ENCODE measurements around the gene OR2T10. TPM values are rescaled to one million over a fixed set of nuclear protein-coding genes. Genes with fewer than 3 reads are reported as not detected.
"Not testable (repeated sequence)": the region's sequence is repeated elsewhere in the genome, so short reads cannot be mapped to it uniquely, and the experiment has no call there.

The OR2T10 gene
- polyA plus RNA-seq, 1 donor, result not detected

- DNase-seq, result no peak
Measured at GRCh38 chr1:248592655-248593054, 4.8 kb downstream of the OR2T10 start.

- DNase-seq, result no peak
Measured at GRCh38 chr1:248590055-248590454, 7.4 kb downstream of the OR2T10 start.

GRCh38 chr1:248589334-248589733, 8.2 kb downstream of the OR2T10 start:
- DNase-seq, result no peak

DNA sequence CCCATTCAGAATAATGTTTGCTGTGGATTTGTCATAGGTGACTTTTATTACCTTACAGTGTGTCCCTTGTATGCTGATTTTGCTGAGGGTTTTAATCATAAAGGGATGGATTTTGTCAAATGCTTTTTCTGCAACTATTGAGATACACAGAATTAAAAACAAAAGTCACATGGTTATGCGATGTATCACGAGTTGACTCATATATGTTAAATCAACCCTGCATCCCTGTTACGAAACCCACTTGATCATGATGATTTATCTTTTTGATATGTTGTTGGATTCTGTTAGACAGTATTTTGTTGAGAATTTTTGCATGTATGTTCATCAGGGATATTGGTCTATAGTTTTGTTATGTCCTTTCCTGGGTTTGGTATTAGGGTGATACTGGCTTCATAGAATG, 12.2 kb downstream of the OR2T10 start:
- no peak for DNase-seq

DNA sequence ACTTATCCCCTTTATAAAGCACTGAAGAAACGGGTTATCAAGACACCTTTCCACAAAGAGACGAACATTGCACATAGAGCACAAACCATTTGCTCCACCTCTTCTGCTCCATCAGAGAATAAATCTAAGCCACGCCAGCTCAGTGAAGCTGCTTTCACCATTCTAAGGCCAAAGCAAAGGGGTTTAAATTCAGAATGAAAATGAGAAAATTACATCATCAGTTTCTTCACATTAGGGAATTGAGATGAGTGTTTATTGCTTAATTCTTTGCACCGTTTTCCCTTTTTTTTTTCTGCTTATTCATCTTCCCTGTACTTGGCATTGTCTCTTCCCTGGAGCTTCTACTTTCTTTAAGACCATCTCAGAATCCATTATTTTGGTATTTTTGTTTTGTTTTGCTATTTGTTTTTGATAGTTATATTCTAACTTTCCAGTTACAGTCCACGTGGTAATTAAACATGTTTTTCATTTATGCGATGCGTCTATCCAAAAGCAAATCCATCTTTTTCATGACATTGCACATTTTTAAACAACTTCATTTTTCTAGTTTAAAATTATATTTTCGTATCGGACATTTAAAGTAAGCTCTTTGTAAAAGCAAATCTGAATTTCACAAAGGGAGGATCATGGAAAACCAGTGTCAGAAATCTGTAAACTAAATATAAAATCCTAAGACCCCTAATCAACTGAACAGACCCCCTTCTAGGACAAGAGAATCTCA, 21.1 kb downstream of the OR2T10 start:
- no peak for DNase-seq

GRCh38 chr1:248574657-248575056, 22.8 kb downstream of the OR2T10 start, which contains the start of gene OR2T34:
Gene OR2T34, minus strand, starts transcription at chr1:248574757. Its CDS starts 0 bp downstream, at chr1:248574757.
- DNase-seq, result not testable (repeated sequence)

DNA sequence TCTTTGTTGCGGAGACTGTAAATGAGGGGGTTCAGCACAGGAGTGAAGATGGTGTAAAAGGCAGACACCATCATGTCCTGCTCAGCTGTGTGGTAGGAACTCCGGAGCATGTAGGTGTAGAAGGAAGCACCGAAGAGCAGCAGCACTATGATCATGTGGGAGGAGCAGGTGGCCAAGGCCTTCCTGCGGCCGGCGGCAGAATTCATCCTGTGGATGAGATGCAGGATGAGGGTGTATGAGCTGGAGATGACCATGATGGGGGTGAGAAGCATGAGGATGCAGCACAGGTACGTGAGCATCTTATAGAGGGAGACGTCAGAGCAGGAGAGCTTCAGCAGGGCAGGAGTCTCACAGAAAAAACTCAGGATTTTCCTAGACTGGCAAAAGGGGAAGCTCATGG, 23.6 kb downstream of the OR2T10 start:
- DNase-seq, result not testable (repeated sequence)

GRCh38 chr1:248572049-248572448, 25.5 kb downstream of the OR2T10 start:
- DNase-seq, result not testable (repeated sequence)

- not testable (repeated sequence) for DNase-seq
Measured at GRCh38 chr1:248570811-248571210, 26.7 kb downstream of the OR2T10 start.

DNA sequence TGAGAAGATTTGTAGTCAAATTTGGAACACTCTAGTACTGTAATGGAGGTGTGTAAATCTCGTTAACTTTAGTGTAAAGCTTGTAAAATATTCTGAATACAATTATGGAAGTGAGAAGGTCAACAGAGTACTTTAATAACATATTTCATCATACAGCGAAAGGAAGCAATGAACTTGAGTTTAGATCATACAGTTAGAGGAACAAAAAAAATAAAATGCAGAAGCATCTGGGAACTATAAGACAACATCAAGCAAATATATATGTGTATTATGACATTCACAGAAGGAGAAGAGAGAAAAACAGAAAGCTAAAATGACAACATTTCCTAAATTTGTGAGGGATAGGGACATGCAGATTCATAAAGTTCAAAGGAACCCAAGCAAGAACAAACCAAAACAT, 28.5 kb downstream of the OR2T10 start:
- DNase-seq, result not testable (repeated sequence)

DNA sequence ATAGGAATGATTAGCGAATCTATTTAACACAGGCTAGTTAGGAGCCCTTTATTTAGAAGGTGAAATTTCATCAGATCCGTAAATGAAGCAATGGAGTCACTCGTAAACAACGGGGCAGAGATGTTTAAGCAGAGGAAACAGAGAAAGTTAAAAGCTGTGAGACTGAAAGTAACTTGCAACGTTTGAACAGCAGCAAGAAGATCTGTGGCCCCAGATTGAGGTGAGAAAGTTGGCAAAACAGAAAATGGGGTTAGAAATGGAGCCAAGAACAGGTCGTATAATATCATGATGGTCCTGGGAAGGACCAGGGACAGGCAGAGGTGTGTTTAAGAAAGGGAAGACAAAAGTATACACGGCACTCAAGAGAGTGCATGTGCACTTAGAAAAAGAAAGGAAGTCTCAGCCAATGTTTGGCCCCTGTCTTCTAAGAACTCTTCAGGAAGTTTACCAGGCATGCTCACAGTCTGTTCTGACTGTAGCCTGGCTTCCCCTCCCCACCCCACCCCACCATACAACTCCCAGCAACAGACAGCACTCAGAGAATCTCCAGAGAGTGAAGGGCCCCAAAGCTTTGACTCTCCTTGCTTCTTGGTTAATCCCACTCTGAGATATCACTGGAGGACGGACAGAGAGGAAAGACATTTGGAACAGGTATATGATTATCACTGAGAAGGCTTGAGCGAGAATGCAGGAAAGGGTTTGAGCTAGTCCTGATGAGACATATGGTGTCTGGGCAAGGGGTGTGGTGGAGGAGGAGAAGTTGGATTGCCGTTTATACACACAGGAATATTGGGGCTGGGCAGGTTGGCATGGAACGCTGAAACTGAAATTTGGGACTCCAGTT, 31.7 kb downstream of the OR2T10 start:
- DNase-seq, result not testable (repeated sequence)

DNA sequence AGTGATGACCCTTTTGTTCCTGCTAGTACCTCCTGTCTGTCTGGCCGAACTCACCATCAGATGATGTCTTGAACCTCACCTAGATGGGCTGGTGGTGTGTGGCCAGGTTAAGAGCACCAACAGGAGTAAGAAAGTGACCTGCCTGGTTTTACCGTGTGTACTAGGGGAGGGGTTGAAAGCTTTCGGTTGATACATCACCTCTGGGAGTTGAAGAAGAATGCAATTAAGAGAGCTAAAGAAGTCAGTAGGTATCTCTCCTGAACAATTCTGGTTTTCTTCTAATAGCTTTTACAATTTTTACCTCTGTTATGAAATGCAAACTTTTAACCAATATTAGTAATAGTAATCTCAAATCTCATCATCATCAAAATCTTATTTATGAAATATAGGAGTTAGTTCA, 34.8 kb downstream of the OR2T10 start, which contains the start of gene OR2T29:
OR2T29 (minus strand) TSS at position 101 of the 400 bp plus-strand sequence. CDS start 3,281 bp downstream, outside the sequence.
- not testable (repeated sequence) for DNase-seq

GRCh38 chr1:248551027-248551426, 46.5 kb downstream of the OR2T10 start:
- not testable (repeated sequence) for DNase-seq

DNA sequence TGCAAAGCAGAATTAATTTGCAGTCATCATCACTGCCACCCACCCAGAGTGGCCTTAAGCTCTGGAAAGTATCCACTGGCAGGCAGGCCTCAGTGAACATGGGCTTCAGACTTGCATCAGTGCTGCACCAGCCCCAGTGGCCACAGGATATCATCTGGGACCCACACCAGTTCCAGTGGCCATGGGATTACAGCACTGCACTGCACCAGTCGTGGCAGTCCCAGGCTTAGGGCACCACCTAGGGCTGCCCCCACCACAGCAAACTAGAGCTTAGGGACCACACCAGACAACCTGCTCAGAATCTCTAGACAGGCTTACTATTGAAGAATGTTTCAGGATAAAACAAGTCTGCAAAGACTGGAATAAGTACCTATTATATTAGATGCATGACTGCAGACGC, 50.1 kb downstream of the OR2T10 start:
- not testable (repeated sequence) for DNase-seq

Other genes starting within 250 kb of the OR2T10 start
- gene OR14C36, start 248.9 kb downstream of the OR2T10 start, polyA plus RNA-seq (ENCODE audit: insufficient read length), result not detected
- not detected for gene OR2T4, start 236.0 kb downstream of the OR2T10 start, polyA plus RNA-seq (ENCODE audit: insufficient read length)
- not detected for gene OR2T6, start 222.0 kb downstream of the OR2T10 start, polyA plus RNA-seq (ENCODE audit: insufficient read length)
- gene OR2T1, start 194.7 kb downstream of the OR2T10 start, polyA plus RNA-seq (ENCODE audit: insufficient read length), result not detected
- gene OR2T2, start 152.1 kb downstream of the OR2T10 start, polyA plus RNA-seq (ENCODE audit: insufficient read length), result not detected
- not detected for gene OR2T3, start 124.3 kb downstream of the OR2T10 start, polyA plus RNA-seq (ENCODE audit: insufficient read length)
- not detected for gene OR2T5, start 109.1 kb downstream of the OR2T10 start, polyA plus RNA-seq (ENCODE audit: insufficient read length)
- not detected for gene OR2G6, start 89.6 kb downstream of the OR2T10 start, polyA plus RNA-seq (ENCODE audit: insufficient read length)
- not detected for gene OR2T29, start 34.9 kb downstream of the OR2T10 start, polyA plus RNA-seq (ENCODE audit: insufficient read length)
- gene OR2T34, start 22.9 kb downstream of the OR2T10 start, polyA plus RNA-seq (ENCODE audit: insufficient read length), result not detected
- gene OR2T11, start 37.4 kb upstream of the OR2T10 start, polyA plus RNA-seq (ENCODE audit: insufficient read length), result not detected
- gene OR2T35, start 47.6 kb upstream of the OR2T10 start, polyA plus RNA-seq (ENCODE audit: insufficient read length), result not detected
- gene OR2T27, start 57.8 kb upstream of the OR2T10 start, polyA plus RNA-seq (ENCODE audit: insufficient read length), result not detected
- gene OR14I1, start 105.1 kb upstream of the OR2T10 start, polyA plus RNA-seq (ENCODE audit: insufficient read length), result not detected
- gene LYPD8, start 158.1 kb upstream of the OR2T10 start, polyA plus RNA-seq (ENCODE audit: insufficient read length), result not detected
- gene SH3BP5L, start 228.2 kb upstream of the OR2T10 start, polyA plus RNA-seq (ENCODE audit: insufficient read length), result 21.4 TPM
- 17.2 TPM for gene ZNF672, start 240.5 kb upstream of the OR2T10 start, polyA plus RNA-seq (ENCODE audit: insufficient read length)